NCI-H187 treated with DMSO at 0.1 percent for 48 hours (cell line): ENCODE results near the gene PLCL1.

Experiments used
- DNase-seq: peaks from one replicate; lab custom pipeline; 2025; lab: John Stamatoyannopoulos, UW

The PLCL1 gene

DNA sequence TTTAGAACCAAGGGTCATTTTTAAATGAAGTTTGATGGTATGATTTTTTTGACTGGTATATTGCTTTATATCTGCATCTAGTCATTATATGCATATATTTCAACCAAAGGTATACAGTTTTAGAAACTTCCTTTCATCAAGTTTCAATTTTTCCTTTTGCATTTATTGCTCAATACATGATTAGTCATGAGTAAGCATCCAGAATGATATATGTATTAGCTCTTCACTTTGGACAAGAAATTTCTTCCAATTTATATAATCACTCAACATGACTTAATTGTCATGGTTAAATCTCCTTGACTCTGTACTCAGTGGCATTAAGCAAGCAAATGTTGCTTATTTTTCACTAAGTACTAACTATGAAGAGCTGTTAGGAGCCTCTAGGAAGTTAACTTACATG is 123.6 kb downstream of the PLCL1 start:
- DNase-seq: no peak

DNA sequence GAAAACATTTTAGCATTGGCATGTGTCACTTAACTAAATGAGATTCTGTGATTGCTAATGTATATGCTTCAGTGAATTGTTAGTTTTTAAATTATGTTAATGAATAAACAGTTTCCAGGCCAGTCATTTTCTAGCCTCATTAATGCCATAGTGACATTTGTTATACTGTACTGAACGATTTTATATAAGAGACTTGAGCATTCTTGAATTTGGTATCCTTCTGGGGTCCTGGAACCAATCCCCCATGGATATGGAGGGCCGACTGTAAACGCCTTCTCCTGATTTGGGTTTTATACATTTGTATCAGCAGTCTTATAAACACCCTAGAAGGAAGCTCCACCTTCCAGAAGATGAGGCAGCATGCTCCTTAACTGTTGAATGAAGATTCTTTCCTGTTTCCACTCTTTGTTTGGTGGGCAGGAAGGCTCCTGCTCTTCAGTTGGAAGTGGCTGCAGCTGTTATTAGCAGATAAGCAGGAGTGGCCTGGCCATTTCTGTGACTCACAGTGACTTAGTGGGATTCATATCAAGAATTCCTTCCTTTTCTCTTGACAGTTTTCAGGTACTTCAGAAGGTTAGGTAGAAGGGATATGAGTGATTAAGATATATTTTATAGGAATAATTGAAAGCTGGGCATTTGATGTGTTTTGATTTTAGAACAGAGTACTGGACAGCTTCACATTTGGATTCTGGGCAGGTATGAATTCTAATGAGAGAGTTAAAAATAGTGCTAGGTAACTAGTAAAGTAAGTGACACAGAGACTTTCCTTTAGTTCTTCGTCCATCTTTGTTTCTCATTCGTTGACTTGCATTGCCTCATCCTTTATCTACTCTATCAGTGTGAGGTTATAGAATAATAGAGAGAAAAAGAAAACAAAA is 124.9 kb downstream of the PLCL1 start:
- no peak for DNase-seq

DNA sequence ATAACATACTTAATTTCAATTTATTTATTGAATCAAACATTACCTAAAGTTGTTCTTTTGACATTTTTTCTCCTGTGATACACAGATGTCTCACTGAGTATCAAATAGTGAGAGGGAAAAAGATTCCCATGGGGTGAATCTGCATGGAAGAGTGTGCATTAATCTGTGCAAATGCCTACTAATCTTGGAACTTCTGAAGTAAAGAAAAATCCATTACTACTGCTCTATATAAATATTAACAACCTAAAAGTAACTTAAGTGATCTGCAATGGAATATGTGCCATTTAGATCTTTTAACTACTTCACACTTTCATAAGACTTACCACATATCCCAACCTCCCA is 125.5 kb downstream of the PLCL1 start:
- no peak for DNase-seq

DNA sequence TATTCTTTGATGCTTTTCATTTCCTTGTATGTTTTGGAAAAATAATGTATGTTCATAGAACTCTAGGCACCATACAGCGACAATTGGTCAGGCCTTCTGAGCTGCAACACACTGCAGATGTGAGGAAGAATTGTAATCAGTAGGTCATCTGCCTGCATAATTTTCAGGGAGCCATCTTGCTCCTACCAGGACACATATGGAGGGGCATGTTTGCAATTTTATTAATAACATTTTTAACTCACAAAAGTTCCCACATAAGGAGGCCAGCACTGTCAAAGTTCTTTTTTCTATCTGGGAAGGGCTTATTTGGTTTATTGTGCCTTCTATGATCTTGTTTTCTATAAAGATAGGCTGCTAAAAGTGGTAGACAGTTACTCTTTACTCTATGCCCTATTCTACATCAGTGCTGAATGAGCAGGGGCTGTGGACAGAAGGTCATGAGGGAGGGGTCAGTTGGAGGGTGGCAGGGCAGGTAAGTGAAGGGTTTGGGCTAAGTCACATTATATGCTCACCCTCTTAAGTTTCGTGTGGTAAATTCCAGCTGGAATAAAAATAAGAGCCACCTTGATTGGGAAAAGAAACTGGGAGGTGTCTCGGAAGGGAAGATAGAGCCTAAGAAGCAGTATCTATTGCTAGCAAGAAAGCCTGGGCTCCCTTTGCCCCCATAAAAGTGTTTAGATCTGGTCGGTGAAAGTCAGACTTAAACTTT is 126.3 kb downstream of the PLCL1 start:
- no peak for DNase-seq

DNA sequence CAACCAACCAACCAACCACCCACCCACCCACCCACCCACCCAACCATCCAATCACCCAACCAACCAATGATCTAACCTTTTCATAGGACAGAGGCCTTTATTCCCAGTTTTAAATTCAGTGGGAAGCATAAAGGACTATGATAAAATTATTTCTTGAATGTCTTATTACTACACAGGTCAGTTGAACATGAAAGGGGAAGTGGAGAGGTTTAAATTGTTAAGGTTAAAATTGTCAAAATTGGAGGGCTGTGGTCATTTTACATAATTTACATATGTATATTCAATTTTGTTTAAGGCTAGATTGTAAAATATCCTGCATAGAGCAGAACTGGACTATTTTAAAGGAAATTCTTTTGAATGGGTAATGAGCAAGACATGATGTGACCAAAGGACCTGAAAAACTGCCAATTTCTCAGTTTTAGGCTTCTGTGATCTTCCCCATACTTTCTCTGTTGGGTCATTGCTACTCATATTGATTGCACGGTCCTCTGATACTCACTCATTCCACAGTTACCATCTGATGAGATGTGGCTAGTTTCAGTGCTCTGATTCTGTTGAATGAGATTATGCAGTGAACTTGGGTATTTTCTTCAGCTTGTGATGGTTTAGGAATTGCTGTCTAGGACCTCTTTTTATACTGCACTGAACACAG is 127.4 kb downstream of the PLCL1 start:
- no peak for DNase-seq

DNA sequence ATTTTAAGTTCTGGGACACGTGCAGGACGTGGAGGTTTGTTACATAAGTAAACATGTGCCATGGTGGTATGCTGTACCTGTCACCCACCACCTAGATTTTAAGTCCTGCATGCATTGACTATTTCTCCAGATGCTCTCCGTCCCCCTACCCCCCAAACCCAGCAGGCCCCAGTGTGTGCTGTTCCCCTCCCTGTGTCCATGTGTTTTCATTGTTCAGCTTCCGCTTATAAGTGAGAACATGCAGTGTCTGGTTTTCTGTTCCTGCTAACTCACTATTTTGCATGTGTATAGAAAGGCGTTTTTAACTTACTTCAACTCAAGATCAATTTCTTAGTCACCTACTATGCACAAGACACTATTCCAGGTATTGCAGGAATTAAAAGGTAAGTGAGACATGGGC is 128.0 kb downstream of the PLCL1 start:
- DNase-seq: no peak

DNA sequence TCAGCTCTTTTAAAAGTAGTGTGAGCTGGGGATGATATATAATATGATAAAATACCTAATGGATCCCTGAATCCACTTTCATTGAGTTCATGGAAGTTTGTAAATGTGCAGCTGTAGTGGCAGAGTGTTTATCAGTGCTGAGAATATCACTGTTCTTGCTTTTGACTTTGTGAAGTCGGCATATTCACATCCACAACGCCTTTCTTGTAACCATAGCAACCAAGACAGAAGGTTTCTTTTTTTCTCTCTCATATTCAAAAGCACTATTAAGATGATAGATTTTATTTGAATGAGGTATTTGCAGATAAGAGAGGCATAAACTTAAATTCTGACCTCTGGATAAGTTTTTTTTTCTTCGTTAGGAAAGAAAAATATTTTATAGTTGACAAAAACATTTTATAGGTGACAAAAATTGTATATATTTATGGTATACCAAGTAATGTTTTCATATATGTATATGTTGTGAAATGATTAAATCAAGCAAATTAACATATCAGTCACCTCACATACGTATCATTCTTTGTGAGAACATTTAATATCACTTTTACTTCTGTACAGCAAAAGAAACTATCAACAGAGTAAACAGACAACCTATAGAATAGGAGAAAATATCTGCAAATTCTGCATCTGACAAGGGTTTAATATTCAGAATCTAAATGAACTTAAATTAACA is 130.0 kb downstream of the PLCL1 start:
- DNase-seq: no peak

DNA sequence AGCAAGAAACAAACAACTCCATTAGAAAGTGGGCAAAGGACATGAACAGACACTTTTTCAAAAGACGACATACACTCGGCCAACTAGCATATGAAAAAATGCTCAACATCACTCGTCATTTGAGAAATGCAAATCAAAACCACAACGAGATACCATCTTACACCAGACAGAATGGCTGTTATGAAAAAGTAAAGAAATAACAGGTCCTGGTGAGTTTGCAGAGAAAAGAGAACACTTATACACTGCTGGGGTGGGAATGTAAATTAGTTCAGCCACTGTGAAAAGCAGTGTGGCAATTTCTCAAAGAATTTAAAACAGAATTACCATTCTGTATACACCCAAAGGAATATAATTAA is 130.5 kb downstream of the PLCL1 start:
- DNase-seq: no peak

DNA sequence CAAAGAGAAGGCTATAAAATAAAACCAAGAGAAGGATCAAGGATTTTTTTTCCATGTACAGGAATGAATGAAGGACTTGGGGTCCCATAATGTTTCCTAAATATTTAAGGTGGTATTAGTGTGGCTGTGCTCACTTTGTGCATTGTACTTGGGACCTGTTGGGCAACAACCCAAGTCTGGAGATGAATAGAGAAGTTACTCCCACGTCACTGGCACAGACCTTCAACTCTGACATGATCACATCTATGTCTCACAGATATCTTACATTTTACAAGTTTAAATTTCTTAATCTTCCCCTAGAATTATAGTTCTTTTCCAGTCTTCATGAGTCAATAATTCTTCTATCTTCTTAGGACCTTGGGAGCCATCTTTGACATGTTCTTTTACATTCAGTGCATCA is 133.4 kb downstream of the PLCL1 start:
- DNase-seq: no peak

DNA sequence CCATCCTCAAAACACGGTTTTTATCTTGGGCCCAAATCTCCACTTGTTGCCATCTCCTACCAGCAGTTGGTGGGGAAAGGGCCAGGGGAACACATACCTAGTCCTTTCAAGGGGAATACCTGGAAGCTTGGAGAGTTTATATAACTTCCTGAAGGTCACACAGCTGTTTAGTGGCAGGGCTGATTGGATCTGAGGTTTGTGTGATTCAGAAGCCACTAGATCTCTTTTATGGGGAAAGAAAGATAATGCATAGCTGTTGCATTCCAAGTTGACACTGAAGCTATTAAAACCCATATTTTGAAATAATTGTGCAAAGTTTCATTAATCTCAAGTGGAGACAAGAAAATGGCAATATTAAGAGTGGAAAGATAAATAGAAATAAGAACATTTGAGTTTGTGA is 134.2 kb downstream of the PLCL1 start:
- no peak for DNase-seq

DNA sequence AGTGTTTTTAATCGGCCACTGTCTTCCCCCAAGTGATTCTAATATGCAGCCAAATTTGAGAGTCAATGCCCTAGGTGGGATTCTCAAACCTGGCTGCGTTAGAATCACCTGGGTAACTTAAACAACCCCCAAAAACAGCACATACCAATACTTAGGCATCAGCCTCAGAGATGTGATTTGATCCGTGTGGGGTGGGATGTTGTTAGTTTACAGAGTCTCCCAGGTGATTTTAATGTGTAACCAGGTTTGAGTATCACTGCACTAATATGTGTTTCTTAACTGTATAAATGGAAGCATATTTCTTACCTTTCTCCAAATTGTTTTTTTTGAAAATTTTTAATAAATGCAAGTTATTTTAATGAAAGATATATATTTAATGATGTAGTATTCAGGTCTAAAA is 135.4 kb downstream of the PLCL1 start:
- DNase-seq: no peak

DNA sequence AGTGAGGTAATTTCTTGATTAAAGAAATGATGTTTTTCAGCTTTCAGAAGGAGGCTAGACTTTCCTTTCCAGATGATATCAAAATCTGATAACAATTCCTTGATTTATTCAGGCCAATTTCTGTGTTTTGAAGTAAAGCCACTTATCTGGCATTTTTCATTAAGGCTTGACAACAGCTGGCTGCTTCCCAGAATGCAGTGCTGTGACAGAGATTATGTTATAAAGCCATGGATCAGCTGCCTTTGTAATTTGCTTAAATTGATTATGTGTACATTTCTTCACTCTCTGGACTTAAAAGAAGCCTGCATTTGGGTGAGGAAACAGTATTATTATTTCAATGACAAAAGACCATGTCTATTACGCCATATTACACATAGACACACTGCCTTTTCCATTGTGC is 136.0 kb downstream of the PLCL1 start:
- no peak for DNase-seq

DNA sequence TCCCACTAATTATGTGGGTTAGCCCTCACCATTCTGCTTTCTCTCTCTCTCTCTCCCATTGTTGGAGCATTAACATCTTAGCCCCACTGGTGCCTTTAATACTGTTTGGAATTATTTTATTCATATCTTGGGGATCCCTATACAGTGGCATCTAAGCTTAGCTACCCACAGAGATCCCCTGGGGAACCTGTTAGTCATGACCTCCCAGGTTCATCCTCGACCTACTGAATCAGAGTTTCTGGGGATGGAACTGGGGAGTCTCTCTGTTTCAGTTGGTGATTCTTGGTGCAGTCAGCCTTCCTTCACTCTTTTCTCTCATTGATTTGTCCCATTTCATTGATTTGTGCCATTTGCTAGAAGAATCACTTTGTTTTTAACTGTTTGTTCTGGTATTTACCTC is 137.3 kb downstream of the PLCL1 start:
- DNase-seq: no peak

DNA sequence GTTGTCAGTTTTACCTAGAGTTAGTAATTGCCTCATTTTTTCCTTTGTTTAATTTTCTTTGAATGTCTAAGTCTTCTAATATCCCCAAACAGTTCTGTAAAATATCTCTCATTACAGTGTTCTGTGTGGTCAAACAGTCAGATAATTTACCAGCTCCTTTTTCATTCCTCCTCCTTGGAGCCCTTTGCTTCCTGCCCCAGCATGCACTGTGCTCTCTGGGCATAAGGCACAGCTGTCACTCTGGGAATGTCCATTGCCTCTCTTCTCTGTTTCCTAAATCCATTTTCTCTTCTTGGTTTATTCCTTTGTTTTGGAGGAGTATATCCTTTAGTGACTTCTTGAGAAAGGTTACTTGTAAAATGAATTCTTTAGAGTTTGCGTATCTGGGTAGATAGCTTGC is 139.3 kb downstream of the PLCL1 start:
- no peak for DNase-seq

DNA sequence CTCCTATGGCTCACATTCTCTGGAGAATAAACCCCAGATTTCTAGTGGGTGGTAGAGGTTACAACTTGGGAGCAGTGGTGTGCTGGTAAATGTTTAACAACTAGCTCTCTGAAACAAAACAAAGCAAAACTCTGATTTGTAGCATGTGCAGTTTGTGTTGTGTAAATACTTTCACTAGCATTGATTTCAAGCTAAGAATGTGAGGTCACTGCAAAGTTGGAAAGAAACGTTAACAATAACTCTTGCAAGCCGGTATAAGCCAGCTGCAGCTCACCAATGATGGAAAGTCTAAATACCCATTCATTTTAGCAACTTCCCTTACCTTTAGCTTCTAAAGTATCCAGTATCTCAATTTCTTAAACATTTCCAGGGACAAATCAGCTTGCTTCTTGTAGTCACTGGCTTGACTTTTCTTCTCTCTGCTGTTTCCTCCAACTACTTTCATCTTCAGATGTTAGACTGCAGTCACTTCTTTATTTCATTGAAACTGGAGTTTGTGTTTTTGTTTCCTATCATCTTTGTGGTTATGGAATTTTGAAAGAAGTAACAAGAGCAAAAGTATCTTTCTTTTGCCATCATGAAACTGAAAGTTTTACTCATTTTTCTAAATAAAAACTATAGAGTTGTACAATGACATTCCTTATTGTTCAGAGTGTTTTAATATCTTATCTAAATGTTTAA is 140.2 kb downstream of the PLCL1 start:
- DNase-seq: no peak

DNA sequence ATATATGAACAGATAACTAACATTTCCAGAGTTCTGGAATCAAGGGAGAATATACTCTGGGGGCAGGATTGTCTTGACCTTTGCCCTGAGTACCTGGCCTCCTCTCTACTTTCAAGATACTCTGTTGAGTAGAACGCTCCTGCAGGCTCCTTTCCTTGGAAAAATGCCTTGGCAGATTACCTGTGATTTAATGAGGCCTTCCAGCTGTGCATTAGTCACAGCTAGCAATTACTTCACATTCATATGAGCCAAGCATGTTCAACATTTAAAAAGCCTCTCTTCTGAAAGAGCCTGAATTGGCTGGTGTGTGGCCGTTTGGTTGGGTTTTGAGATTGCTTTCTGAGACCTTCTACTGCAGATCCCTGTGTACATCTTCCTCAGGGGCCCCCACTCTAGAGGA is 142.2 kb downstream of the PLCL1 start:
- no peak for DNase-seq

DNA sequence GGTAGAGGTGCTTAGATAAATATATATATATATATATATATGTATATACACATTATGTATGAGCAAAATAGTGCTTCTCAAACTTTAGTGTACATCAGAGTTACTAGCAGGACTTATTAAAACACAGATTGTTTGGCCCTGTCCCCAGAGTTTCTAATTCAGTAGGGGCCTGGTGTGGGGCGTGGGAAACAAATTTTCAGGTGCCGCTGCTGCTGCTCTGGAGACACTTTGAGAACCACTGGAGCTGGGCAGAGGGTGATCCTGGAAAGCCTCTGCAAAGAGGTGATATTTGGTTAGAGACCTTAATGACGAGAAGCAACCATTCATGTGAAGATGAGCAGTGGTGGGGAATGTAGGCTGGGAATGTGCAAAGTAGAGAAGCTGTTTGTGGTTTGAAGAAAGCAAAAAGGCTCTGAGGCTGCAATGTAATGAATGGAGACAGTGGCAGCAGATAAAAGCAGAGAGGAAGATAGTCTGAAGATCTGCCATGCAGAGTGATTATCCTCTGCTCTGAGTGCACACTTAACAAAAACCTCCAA is 142.9 kb downstream of the PLCL1 start:
- DNase-seq: no peak

DNA sequence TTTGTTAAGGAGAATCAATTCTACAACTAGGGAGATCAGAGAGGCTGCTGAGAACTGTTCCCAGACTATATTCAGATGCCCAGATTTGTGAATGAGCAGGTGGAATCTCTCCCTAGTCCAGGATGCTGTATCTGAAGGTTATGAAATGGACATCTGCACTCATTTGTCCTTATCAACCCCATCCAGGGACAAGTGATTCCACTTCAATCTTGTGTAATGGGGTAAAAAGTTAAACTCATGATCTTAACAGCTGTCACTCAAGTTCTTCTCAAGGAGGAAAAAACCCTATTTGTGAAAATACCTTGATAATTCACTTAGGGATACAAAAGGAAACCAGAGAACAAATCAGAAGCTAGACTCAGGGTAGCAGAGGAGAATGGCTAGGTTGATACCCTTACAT is 144.8 kb downstream of the PLCL1 start:
- DNase-seq: no peak

DNA sequence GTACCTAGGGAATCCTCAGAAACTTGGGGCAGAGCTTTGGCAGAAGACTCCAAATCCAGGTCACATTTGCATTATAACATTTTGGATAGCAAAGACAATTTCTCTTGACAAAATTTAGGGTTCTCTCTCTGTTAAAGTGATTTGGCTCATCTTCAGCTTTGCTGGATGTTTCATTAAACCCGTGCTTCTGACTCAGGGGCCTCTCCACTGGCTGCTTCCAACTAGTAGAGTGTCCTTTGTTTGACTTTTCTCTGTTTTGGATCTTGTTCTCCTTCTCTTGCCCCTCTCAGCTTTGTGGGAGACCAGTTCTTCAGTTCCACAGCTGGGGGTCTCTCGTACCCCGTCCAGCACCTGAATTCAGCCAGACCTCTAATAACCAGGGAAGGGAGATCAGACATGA is 145.6 kb downstream of the PLCL1 start:
- DNase-seq: no peak

DNA sequence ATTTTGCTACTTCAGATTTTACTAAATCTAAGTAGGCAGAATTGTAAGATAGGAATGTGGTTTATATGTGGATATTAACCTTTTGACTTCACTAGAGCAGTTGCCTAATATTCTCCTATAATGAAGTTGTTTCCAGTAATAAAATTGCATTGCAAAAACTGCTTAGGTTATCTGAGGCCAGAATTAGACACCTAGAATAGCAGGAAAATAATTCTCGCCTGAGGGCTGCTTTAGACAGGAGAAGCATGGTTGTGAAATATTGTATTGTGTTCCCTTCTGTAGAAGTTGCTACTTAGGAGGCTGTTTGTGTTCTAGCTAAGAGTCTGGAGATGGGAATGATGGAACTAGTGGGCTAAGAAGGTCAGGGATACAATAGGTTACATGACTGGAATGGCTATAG is 146.3 kb downstream of the PLCL1 start:
- DNase-seq: no peak

DNA sequence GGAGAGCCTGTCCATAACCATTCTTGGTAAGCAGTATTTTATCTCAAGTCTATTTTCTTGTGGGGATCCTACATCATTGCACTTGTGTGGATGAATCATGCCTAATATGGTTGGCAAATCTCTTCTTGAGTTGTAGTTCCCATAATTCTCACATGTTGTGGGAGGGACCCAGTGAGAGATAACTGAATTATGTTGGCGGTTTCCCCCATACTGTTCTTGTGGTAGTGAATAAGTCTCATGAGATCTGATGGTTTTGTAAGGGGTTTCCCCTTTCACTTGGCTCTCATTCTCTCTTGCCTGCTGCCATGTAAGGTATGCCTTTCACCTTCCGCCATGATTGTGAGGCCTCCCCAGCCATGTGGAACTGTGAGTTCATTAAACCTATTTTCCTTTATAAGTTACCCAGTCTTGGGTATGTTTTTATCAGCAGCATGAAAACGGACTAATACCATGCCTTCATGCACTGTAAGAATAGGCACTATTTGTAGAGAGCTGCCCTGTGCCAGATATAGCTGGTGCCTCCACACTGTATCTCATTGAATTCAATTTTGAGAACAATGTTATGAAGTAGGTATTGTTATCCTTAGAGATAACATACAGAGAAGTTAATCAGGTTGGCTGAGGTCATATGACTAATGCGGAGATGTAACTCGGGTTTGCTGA is 148.3 kb downstream of the PLCL1 start:
- no peak for DNase-seq
